Calu3 (cell line): ENCODE data around the gene AIP. TPM values are rescaled to one million over a fixed set of nuclear protein-coding genes. Genes with fewer than 3 reads are reported as not detected.
"Not testable (repeated sequence)": the region's sequence is repeated elsewhere in the genome, so short reads cannot be mapped to it uniquely, and the experiment has no call there.

Experiments used
- BruUV-seq: library from RNA; stranded (reverse); fragments of 400-500 nt; replicated peaks from 2 replicates; lab custom pipeline; 2021; lab: Mats Ljungman, UMichigan
- CTCF ChIA-PET: fragments of 300-600 bp; sonication (Branson Sonifier 250); formaldehyde crosslinking; loops from one replicate; lab custom pipeline; 2022; ENCODE audit warnings: antibody characterized with exemption; lab: Charles Lee
- DNase-seq: peaks from one replicate; pipeline ENCODE4 v3.0.0; 2022
- H3K27ac Mint-ChIP-seq: one replicate; pipeline ENCODE4 v1.8.0; 2022; ENCODE audit warnings: mixed read lengths; ENCODE audit not compliant: unreplicated experiment
- H3K27me3 Mint-ChIP-seq: one replicate; pipeline ENCODE4 v1.8.0; 2022; ENCODE audit warnings: mixed read lengths; ENCODE audit not compliant: unreplicated experiment
- H3K36me3 Mint-ChIP-seq: one replicate; pipeline ENCODE4 v1.8.0; 2022; ENCODE audit warnings: mild to moderate bottlenecking, moderate library complexity, mixed read lengths; ENCODE audit not compliant: insufficient read depth, unreplicated experiment
- H3K4me1 Mint-ChIP-seq: one replicate; pipeline ENCODE4 v1.8.0; 2022; ENCODE audit warnings: mild to moderate bottlenecking, low read depth, mixed read lengths; ENCODE audit not compliant: unreplicated experiment
- H3K4me3 Mint-ChIP-seq: one replicate; pipeline ENCODE4 v1.8.0; 2022; ENCODE audit warnings: mild to moderate bottlenecking, low read depth, moderate library complexity, mixed read lengths; ENCODE audit not compliant: unreplicated experiment
- H3K9me3 Mint-ChIP-seq: one replicate; pipeline ENCODE4 v1.8.0; 2022; ENCODE audit warnings: low read depth, mixed read lengths; ENCODE audit not compliant: unreplicated experiment
- CTCF ChIP-seq: fragments of 200-600 bp; IDR thresholded peaks from one replicate; pipeline ENCODE4 v1.8.0; 2022; ENCODE audit warnings: antibody characterized with exemption; ENCODE audit not compliant: unreplicated experiment
- intact Hi-C: fragments of 100-400 bp; cut with micrococcal nuclease; formaldehyde crosslinking; loops from one replicate; pipeline ENCODE4 v1.10.0; 2022; ENCODE audit not compliant: unreplicated experiment
- total RNA-seq: library from RNA; stranded (reverse); gene quantifications from 2 replicates; pipeline ENCODE4 v1.2.3, GENCODE V29; 2022

Gene AIP
- total RNA-seq, 1 experiment from 2014 or later = 44.0 TPM

- Mint-ChIP-seq H3K9me3 (no peaks in the 10 kb centered on the region), H3K36me3 (peaks cover 28% of the 10 kb centered on the region), H3K27ac (peak overlapping the region; percentile 97), H3K4me3 (peak overlapping the region; percentile 98), H3K27me3 (no peaks in the 10 kb centered on the region), H3K4me1 (peaks cover 26% of the 10 kb centered on the region)
- CTCF ChIA-PET = interaction anchor here (0.6 to 1.0 kb wide), 8 partner anchors 13 to 1831 kb away, joined by 3 to 6 read pairs (median 3); partner anchors contain the start of genes GPR152, PITPNM1 and PPP1CA
- DNase-seq = no peak
- BruUV-seq = TSS peak; percentile 64
- intact Hi-C loops = no loop called here
- TF ChIP-seq CTCF = no peak
Observed at GRCh38 chr11:67482275-67482826, 475 bp upstream of the AIP start.

- peaks cover 26% of the 10 kb centered on the region for H3K4me1 Mint-ChIP-seq
- H3K27me3 Mint-ChIP-seq = no peaks in the 10 kb centered on the region
- no peaks in the 10 kb centered on the region for H3K9me3 Mint-ChIP-seq
- intact Hi-C loops = no loop called here
- no peak overlapping the region for H3K27ac Mint-ChIP-seq
- CTCF ChIA-PET = no interaction called here
- peak overlapping the region; percentile 98 for H3K4me3 Mint-ChIP-seq
- DNase-seq = no peak
- no peak for TF ChIP-seq CTCF
- no TSS peak for BruUV-seq
- peaks cover 35% of the 10 kb centered on the region for H3K36me3 Mint-ChIP-seq
Observed at GRCh38 chr11:67483831-67484665, 1.2 kb downstream of the AIP start.

- H3K4me3 Mint-ChIP-seq = peak overlapping the region; percentile 98
- no peak overlapping the region for H3K27ac Mint-ChIP-seq
- intact Hi-C loops = no loop called here
- H3K36me3 Mint-ChIP-seq = peaks cover 41% of the 10 kb centered on the region
- peaks cover 26% of the 10 kb centered on the region for H3K4me1 Mint-ChIP-seq
- H3K9me3 Mint-ChIP-seq = no peaks in the 10 kb centered on the region
- BruUV-seq = no TSS peak
- no peak for TF ChIP-seq CTCF
- CTCF ChIA-PET = no interaction called here
- no peaks in the 10 kb centered on the region for H3K27me3 Mint-ChIP-seq
- DNase-seq = no peak
Observed at GRCh38 chr11:67484847-67485311, 2.1 kb downstream of the AIP start.

- DNase-seq, CTCF ChIA-PET, H3K27ac Mint-ChIP-seq, intact Hi-C loops, BruUV-seq, H3K27me3 Mint-ChIP-seq, H3K9me3 Mint-ChIP-seq, H3K4me3 Mint-ChIP-seq: not testable (repeated sequence)
- H3K36me3 Mint-ChIP-seq = peaks cover 51% of the 10 kb centered on the region
- peaks cover 26% of the 10 kb centered on the region for H3K4me1 Mint-ChIP-seq
Observed at GRCh38 chr11:67485873-67486361, 3.1 kb downstream of the AIP start.
